Stimulated activated CD4-positive, alpha-beta T cell treated with anti-CD3 and anti-CD28 coated beads, Interleukin-2, amount 100 ng/mL, for 24 hours (primary cell): Measurements from ENCODE around the gene TENM3.

Experiments
- DNase-seq, 2 donors: peaks; one replicate each; pipeline ENCODE4 v3.0.0-alpha.2; 2020

The TENM3 gene

GRCh38 chr4:182577411-182577810 lies 334.2 kb downstream of the TENM3 start:
- no peak for DNase-seq

GRCh38 chr4:182578402-182578801 lies 335.2 kb downstream of the TENM3 start:
- no peak for DNase-seq

GRCh38 chr4:182582245-182582644 lies 339.0 kb downstream of the TENM3 start:
- DNase-seq, result no peak

- no peak for DNase-seq
Observed at GRCh38 chr4:182583703-182584415, 340.7 kb downstream of the TENM3 start.

- DNase-seq, result no peak
Observed at GRCh38 chr4:182585321-182585720, 342.1 kb downstream of the TENM3 start.

GRCh38 chr4:182589100-182589499 lies 345.9 kb downstream of the TENM3 start:
- DNase-seq, result no peak

- DNase-seq, result no peak
Observed at GRCh38 chr4:182593402-182593801, 350.2 kb downstream of the TENM3 start.

GRCh38 chr4:182593864-182594263 lies 350.7 kb downstream of the TENM3 start:
- DNase-seq, result no peak

- no peak for DNase-seq
Observed at GRCh38 chr4:182600093-182600492, 356.9 kb downstream of the TENM3 start.

GRCh38 chr4:182600856-182601255 lies 357.7 kb downstream of the TENM3 start:
- no peak for DNase-seq

- DNase-seq, result no peak
Observed at GRCh38 chr4:182604161-182604622, 361.0 kb downstream of the TENM3 start.

GRCh38 chr4:182604953-182605352 lies 361.8 kb downstream of the TENM3 start:
- no peak for DNase-seq

GRCh38 chr4:182608525-182608924 lies 365.3 kb downstream of the TENM3 start:
- no peak for DNase-seq

- no peak for DNase-seq
Observed at GRCh38 chr4:182616476-182616875, 373.3 kb downstream of the TENM3 start.

GRCh38 chr4:182619660-182620059 lies 376.5 kb downstream of the TENM3 start:
- no peak for DNase-seq

- no peak for DNase-seq
Observed at GRCh38 chr4:182620111-182620980, 377.1 kb downstream of the TENM3 start.

- DNase-seq, result no peak
Observed at GRCh38 chr4:182624281-182624680, 381.1 kb downstream of the TENM3 start.

- no peak for DNase-seq
Observed at GRCh38 chr4:182625193-182625592, 382.0 kb downstream of the TENM3 start.

GRCh38 chr4:182627996-182628395 lies 384.8 kb downstream of the TENM3 start:
- no peak for DNase-seq

GRCh38 chr4:182628544-182628943 lies 385.3 kb downstream of the TENM3 start:
- DNase-seq, result no peak

- DNase-seq, result no peak
Observed at GRCh38 chr4:182629096-182629495, 385.9 kb downstream of the TENM3 start.

- no peak for DNase-seq
Observed at GRCh38 chr4:182640491-182640890, 397.3 kb downstream of the TENM3 start.

- DNase-seq, result no peak
Observed at GRCh38 chr4:182640932-182641331, 397.7 kb downstream of the TENM3 start.

GRCh38 chr4:182642831-182643230 lies 399.6 kb downstream of the TENM3 start:
- DNase-seq, result no peak
